Transverse colon (tissue), 4 donors: Measurements from ENCODE around the gene RELL2.

ENCODE experiments used
- CTCF ChIP-seq, 5 experiments: fragments of 200-600 bp in 3 of 5; fragments of 450-650 bp in 2 of 5; sonication (generic) in 3 of 5; IDR thresholded peaks; 1 replicate in 2 of 5; 2 replicates in 3 of 5; pipeline ENCODE4 v1.5.1; 2016 to 2017; ENCODE audit warnings: antibody characterized with exemption in 5 of 5, inconsistent platforms in 3 of 5, mild to moderate bottlenecking in 2 of 5, moderate library complexity in 1 of 5
- EP300 ChIP-seq: sonication (generic); formaldehyde crosslinking; IDR thresholded peaks from one replicate; pipeline ENCODE4 v1.6.1; 2017; ENCODE audit warnings: antibody characterized with exemption, low read depth
- POLR2AphosphoS5 ChIP-seq, 3 donors: sonication (generic); formaldehyde crosslinking; IDR thresholded peaks; one replicate each; pipeline ENCODE4 v1.6.1; 2016; ENCODE audit warnings: antibody characterized with exemption in 3 of 3

- no peak for TF ChIP-seq CTCF (IDR thresholded peaks at IDR 0.05)
- no peak for TF ChIP-seq POLR2AphosphoS5 (IDR thresholded peaks at IDR 0.05)
- TF ChIP-seq EP300, result no peak
Measured at GRCh38 chr5:141677415-141677814, 40.6 kb downstream of the RELL2 start.
